ENCODE measurements around the gene MFSD11.
"Not testable (repeated sequence)": the region's sequence is repeated elsewhere in the genome, so short reads cannot be mapped to it uniquely, and the experiment has no call there.

MFSD11 gene

DNA sequence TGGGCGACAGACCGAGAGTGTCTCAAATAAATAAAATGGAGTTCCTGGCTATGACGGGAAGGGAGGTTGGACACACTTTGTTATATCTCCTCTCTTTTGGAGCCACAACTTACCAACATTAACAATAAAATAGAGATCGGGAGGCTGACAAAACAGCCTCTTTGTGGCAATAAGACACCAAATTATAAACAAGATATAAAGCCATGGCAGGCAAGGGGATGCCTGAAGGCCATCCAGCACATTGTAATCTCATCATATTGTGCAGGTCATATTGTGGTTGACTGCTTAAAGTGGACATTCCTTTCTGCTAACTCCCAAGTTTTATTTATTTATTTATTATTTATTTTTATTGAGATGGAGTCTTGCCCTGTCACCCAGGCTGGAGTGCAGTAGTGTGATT is 70.4 kb downstream of the MFSD11 start:
- DNase-seq = no peak

DNA sequence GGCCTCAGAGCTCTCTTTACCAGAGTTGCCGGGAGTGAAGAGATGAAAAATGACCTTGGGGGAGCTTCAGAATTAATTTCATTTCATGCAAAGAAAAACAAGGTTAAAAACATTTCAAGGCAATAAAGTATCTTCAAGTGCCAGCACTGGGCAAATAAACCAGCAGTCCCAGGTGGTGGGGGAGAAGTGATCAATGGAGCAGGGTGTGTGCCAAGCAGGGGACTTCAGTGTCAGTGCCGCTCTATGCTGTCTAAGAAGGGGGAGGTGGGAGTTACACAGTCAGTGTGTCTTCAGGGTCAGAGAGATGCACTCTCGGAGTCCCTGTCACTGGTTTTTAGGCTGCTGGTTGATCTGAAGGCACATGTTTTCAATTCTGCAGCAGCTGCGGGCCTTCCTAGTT is 73.0 kb downstream of the MFSD11 start:
- no peak for DNase-seq

DNA sequence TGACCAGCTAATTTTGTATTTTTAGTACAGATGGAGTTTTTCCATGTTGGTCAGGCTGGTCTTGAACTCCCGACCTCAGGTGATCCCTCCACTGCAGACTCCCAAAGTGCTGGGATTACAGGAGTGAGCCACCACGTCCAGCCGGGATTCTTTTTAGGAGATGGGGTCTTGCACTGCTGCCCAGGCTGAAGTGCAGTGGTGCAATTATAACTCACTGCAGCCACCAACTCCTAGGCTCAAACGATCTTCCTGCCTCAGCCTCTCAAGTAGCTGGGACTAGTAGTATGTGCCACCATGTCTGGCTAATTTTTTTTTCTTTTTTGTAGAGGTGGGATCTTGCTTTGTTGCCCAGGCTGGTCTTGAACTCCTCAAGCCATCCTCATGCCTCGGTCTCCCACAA is 73.9 kb downstream of the MFSD11 start:
- no peak for DNase-seq

DNA sequence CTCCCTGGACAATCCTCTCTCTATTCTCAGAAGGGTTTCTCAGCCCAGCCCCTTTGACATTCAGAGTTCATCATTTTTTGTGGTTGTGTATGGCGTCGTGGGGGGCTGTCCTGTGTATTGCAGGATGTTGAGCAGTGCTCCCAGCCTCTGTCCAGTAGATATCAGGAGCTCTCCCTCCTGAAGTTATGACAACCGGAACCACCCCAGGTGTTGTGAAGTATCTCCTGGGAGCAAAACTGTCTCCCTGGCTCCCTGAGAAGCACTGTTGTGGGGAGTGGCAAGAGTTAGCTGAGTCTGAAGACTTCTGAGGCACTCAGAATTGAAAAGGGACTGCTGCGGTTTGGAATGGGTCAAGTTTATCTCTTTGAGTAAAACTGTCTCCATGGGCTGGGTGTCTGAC is 74.3 kb downstream of the MFSD11 start:
- DNase-seq = no peak

DNA sequence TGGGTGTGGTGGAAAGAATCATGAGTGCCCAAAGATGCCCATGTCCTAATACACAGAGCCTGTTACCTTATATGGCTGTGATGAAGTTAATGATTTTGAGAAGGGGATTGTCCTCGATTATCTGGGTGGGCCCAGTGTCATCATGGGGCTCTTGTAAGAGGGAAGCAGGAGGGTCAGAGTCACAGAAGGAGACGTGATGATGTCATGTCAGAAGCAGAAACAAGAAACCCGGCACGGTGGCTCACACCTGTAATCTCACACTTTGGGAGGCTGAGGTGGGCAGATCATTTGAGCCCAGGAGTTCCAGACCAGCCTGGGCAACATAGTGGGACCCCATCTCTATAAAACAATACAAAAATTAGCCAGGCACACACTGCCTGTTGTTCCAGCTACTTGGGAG is 75.0 kb downstream of the MFSD11 start:
- no peak for DNase-seq

DNA sequence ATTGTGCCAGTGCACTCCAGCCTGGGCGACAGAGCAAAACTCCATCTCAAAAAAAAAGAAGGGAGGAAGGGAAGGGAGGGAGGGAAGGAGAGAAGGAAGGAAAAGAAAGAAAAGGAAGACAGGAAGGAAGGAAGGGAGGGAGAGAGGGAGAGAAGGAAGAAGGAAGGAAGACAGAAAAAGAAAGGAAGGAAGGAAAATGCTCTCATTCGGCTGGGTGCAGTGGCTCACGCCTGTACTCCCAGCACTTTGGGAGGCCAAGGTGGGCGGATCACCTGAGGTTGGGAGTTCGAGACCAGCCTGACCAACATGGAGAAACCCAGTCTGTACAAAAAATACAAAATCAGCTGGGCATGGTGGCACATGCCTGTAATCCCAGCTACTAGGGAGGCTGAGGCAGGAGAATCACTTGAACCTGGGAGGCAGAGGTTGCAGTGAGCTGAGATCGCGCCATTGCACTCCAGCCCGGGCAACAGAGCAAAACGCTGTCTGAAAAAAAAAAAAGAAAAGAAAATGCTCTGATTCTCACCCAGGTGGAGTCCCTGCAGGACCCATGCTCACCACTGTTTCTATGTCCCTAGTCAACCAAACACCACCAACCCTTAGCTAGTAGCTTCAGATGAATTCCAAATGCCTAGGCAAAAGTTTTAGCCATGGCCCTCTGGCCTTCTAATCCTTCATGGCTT is 78.1 kb downstream of the MFSD11 start:
- DNase-seq = not testable (repeated sequence)

DNA sequence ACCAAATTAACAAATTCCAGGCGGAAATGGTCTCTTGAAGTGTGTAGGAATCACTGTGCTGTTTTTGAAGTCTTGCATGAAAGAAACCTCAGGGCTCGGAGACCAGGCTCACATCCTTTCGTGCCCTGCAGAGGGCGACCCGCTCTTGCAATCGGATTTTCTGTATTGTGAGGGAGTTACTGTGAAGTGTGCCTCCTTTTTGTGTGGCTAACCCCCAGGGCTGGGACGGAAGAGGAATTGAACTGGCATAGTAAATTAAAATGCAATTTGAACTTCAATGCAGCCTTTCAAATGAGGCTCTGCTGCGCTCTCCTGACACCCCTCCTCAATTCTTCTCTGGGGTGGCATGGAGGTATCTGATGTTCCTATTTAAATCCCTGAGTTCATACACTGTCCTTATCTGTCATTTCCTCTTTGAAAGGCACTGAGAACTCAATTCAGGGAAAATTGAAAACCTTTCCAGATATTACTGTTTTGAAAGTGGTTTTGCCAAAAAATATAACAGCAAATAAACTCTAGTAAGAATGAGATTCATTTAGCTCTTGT is 78.7 kb downstream of the MFSD11 start:
- no peak for DNase-seq

DNA sequence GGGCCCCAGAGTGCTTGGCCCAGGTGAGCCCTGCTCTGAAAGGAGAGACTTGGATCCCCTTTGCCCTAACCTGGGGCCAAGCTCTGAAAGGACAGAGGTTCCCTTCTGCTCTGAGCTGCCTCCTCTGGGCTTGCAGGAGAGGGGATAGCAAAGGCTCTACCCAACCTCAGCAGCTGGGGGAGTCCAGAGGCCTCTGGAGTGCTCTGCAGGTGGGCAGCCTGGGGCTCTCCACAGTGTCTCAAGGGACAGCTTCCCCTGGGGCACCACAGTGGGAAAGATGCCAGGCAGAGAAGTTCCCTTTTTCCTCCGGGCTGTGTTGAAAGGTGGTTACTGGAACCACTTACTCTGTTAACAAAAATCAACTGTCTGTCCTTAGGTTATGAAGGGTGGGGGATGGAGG is 82.1 kb downstream of the MFSD11 start:
- DNase-seq = no peak

DNA sequence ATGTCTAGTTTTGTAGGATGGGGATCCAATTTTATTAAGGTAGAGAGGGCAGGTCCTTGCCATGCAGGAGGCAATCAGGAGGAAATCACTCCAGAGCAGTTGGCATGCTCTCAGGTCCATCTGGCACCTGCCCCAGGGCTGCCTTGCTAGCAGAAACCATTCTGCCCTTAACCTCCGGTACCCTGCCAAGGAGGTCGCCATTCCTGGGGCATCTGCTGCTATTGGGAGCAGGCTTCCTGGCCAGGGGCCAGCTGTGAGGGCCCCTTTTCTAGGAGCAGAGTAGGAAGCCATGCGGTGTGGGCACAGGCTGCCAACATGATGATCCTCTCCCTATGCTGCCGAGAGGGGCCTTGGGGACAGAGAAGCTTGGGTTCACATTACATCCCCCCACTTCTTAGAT is 82.6 kb downstream of the MFSD11 start:
- DNase-seq = no peak

DNA sequence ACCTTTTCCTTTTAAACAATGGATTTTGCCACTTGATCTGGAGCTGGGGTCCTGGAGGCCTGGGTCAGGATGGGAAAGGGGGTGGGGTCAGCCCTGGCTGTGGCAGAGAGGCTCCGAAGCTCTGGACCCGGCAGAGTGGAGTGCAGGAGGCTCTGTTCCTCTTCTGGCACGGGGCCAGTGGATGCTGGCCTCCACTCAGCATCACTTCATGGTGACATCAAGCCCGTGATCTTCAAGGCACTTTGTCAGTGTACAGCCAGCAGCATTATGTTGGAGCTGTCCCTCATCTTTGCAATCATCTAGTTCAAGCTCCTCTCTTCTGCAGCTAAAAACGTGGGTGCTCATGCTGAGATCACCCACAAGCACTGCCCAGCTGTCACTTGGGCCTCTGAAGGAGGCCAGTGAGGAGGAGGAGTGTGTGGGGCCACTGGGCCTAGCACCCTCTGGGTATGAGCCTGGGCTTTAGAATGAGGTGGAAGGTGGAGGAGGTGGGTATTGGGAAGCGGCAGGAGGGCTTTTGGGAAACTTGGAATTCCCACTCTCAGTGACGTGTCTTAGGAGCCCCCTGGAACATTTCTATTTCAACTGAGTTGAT is 84.4 kb downstream of the MFSD11 start:
- DNase-seq = no peak

DNA sequence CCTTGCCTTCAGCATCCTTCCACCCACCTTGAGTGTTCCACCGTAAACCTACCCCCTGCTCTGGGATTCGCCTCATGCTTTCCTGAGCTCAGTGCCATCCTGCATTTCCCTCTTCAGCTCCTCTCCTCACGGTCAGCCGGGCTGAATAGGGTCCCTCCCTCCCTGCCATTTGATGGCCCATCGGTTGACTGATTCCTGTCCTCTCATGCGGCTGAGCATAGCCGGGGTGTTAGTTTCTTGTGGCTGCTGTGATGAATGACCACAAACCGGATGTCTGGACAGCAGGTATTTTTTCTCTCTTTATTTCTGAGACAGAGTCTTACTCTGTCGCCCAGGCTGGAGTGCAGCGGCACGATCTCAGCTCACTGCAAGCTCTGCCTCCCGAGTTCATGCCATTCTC is 86.2 kb downstream of the MFSD11 start:
- no peak for DNase-seq

DNA sequence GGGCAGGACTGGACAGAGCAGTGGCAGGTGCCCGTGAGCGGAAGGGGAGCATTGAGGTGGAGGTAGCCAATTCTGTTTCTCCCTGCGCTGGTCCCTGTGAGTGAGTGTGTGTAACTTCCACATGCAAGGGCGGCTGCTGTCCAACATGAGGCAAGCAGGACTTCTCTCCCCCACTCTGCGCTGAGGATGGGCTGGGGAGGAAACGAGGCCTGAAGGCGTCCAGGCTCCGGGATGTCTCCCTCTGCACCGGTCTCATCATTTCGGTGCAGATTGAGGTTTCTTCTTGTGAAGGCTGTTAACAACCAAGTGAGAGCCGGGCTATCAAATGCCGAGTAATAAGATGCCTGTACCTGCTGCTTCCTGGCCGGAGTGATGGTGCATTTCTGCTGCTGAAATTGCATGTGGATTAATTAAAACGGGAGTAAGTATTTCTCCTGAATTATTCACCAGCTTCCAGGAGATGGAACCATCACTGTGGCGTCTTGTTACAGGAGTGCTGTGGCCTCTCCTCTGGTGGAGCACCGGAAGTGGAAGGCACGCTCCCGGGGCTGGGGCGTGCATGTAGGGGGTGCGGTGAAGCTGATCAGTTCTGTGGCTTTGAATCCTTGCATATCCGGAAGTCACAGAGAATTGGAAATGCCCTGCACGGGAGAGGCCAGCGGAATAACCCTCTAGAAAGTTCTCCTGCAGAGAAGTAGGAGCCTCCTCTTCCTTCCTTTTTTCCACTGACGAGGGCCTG is 88.6 kb downstream of the MFSD11 start:
- DNase-seq = no peak

DNA sequence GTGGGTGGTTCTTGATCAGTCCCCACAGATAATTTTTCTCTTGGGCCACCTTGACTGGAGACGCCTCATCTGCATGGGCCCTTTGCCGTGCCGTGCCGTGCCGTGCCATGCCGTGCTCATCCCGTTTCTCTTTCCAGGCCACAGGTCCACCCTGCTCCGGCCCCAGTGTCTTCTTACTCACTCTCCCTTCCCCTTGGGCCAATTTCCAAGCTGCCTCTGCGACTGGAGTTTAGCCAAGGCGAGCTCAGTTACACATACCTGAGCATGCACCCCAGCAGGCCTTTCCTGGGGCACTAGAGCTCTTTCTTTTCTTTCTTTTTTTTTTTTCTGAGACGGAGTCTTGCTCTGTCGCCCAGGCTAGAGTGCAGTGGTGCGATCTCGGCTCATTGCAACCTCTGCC is 89.8 kb downstream of the MFSD11 start:
- DNase-seq = no peak

Data from left hindlimb (tissue), 1 donor.